Upper lobe of left lung (tissue), 4 donors: Measurements from ENCODE around the gene NDUFAF2.

Experiments used
- CTCF ChIP-seq, 6 experiments: fragments of 450-650 bp in 4 of 6; fragments of 200-600 bp in 2 of 6; sonication (generic) in 2 of 6; IDR thresholded peaks; one replicate each; pipeline ENCODE4 v1.5.1; 2016 to 2019; ENCODE audit warnings: antibody characterized with exemption in 6 of 6
- POLR2A ChIP-seq, 4 donors: fragments of 450-650 bp; IDR thresholded peaks; one replicate each; pipeline ENCODE4 v1.5.1; 2016 to 2017; ENCODE audit warnings: antibody characterized with exemption in 4 of 4, mild to moderate bottlenecking in 2 of 4
- POLR2AphosphoS5 ChIP-seq, 2 donors: sonication (generic); formaldehyde crosslinking; IDR thresholded peaks; one replicate each; pipeline ENCODE4 v1.5.1; 2017; ENCODE audit warnings: antibody characterized with exemption in 2 of 2

- TF ChIP-seq CTCF (IDR thresholded peaks at IDR 0.05) (no peak), POLR2AphosphoS5 (IDR thresholded peaks at IDR 0.05) (peak in 1 of 2 donors; percentile 66), POLR2A (IDR thresholded peaks at IDR 0.05) (peak in 3 of 4 donors; percentile 35 to 71 (median 39))
These were observed at the start of gene NDUFAF2, which contains the start of gene ERCC8 for GRCh38 chr5:60944904-60945812.
